NCI-H69 (cell line): ENCODE results near the gene H3-3A.

ENCODE experiments used
- DNase-seq: peaks from one replicate; lab custom pipeline; 2025; lab: John Stamatoyannopoulos, UW

The H3-3A gene

GRCh38 chr1:226111098-226111882 is 48.8 kb downstream of the H3-3A start:
- DNase-seq = peak; percentile 75

- DNase-seq = no peak
Observed at GRCh38 chr1:226111883-226112261, 49.4 kb downstream of the H3-3A start.

- DNase-seq = no peak
Observed at GRCh38 chr1:226112626-226113025, 50.1 kb downstream of the H3-3A start.

GRCh38 chr1:226116673-226117072 is 54.2 kb downstream of the H3-3A start:
- DNase-seq = no peak

- DNase-seq = no peak
Observed at GRCh38 chr1:226117330-226117729, 54.8 kb downstream of the H3-3A start.

- no peak for DNase-seq
Observed at GRCh38 chr1:226118357-226118756, 55.8 kb downstream of the H3-3A start.

GRCh38 chr1:226119169-226119568 is 56.7 kb downstream of the H3-3A start:
- DNase-seq = no peak

GRCh38 chr1:226120398-226120797 is 57.9 kb downstream of the H3-3A start:
- DNase-seq = no peak

GRCh38 chr1:226121049-226121586 is 58.6 kb downstream of the H3-3A start:
- DNase-seq = no peak
